GM23248 (cell line): Measurements from ENCODE around the gene RTTN. TPM values are rescaled to one million over a fixed set of nuclear protein-coding genes. Genes with fewer than 3 reads are reported as not detected.
A peak's percentile ranks its signal among the peaks of the same experiment; 100 is the strongest.
"Not testable (repeated sequence)": the region's sequence is repeated elsewhere in the genome, so short reads cannot be mapped to it uniquely, and the experiment has no call there.

Experiments used
- DNase-seq: peaks from one replicate; pipeline ENCODE4 v3.0.0-alpha.2; 2015
- H2AFZ ChIP-seq: fragments of 200-600 bp; sonication (generic); 2 replicates; pipeline ENCODE4 v1.6.1; 2016; ENCODE audit warnings: antibody characterized with exemption
- H3F3A ChIP-seq: fragments of 200-600 bp; sonication (generic); 2 replicates; pipeline ENCODE4 v1.6.1; 2016; ENCODE audit warnings: mild to moderate bottlenecking, antibody characterized with exemption, mixed run types; ENCODE audit not compliant: insufficient read depth
- H3K27ac ChIP-seq: fragments of 200-600 bp; sonication (generic); 2 replicates; pipeline ENCODE4 v1.5.1; 2016; ENCODE audit warnings: mild to moderate bottlenecking
- H3K27me3 ChIP-seq: fragments of 200-600 bp; sonication (generic); replicated peaks from 2 replicates; pipeline ENCODE4 v1.6.1; 2016; ENCODE audit warnings: mild to moderate bottlenecking; ENCODE audit not compliant: insufficient read depth
- H3K36me3 ChIP-seq: fragments of 200-600 bp; sonication (generic); 2 replicates; pipeline ENCODE4 v1.6.1; 2016; ENCODE audit warnings: low read depth, mild to moderate bottlenecking
- H3K4me1 ChIP-seq: fragments of 200-600 bp; sonication (generic); 2 replicates; pipeline ENCODE4 v1.6.1; 2016; ENCODE audit warnings: mild to moderate bottlenecking; ENCODE audit not compliant: insufficient read depth
- H3K4me2 ChIP-seq: fragments of 200-600 bp; sonication (generic); one replicate; pipeline ENCODE4 v1.6.1; 2016; ENCODE audit warnings: mild to moderate bottlenecking; ENCODE audit not compliant: unreplicated experiment
- H3K4me3 ChIP-seq: fragments of 200-600 bp; sonication (generic); 2 replicates; pipeline ENCODE4 v1.5.1; 2016; ENCODE audit warnings: mild to moderate bottlenecking
- H3K79me2 ChIP-seq: fragments of 200-600 bp; sonication (generic); 2 replicates; pipeline ENCODE4 v1.6.1; 2016; ENCODE audit warnings: mild to moderate bottlenecking; ENCODE audit not compliant: insufficient read depth
- H3K9ac ChIP-seq: fragments of 200-600 bp; sonication (generic); 2 replicates; pipeline ENCODE4 v1.6.1; 2016; ENCODE audit warnings: mild to moderate bottlenecking
- H3K9me2 ChIP-seq: fragments of 200-600 bp; sonication (generic); 2 replicates; pipeline ENCODE4 v1.6.1; 2016; ENCODE audit warnings: mixed run types, mild to moderate bottlenecking, moderate library complexity; ENCODE audit not compliant: insufficient read depth
- H3K9me3 ChIP-seq: fragments of 200-600 bp; sonication (generic); one replicate; pipeline ENCODE4 v1.6.1; 2017; ENCODE audit warnings: low read depth
- H4K20me1 ChIP-seq: fragments of 200-600 bp; sonication (generic); 2 replicates; pipeline ENCODE4 v1.6.0; 2016; ENCODE audit not compliant: insufficient read depth
- EZH2 ChIP-seq: fragments of 200-600 bp; sonication (generic); IDR thresholded peaks from 2 replicates; pipeline ENCODE4 v1.6.1; 2018; ENCODE audit warnings: antibody characterized with exemption, mild to moderate bottlenecking; ENCODE audit not compliant: insufficient read depth, poor library complexity, severe bottlenecking
- EZH2phosphoT487 ChIP-seq: fragments of 200-600 bp; sonication (generic); IDR thresholded peaks from 2 replicates; pipeline ENCODE4 v1.6.1; 2018; ENCODE audit warnings: antibody characterized with exemption, moderate library complexity, mild to moderate bottlenecking, low read depth; ENCODE audit not compliant: insufficient read depth
- WGBS, 2 experiments: methylation state at CpG; one replicate each; pipeline ENCODE4 v1.1.6; 2015 to 2017; ENCODE audit warnings: low lambda C conversion rate in 2 of 2, low coverage in 1 of 2; ENCODE audit errors: missing lambda C conversion rate in 2 of 2; 5-methylcytosine and 5-hydroxymethylcytosine counted together
- in situ Hi-C: fragments of 300-500 bp; cut with MboI; formaldehyde crosslinking; loops from 2 replicates; pipeline ENCODE4 v1.15.0; 2020
- polyA plus RNA-seq: library from polyadenylated mRNA; unstranded; fragments of >200 nt; fragmentation: Nextera tagmentation; extraction: Ambion mirVana; gene quantifications from 2 replicates; pipeline ENCODE4 v1.2.1, GENCODE V29; 2016
- total RNA-seq: library from RNA; depleted of rRNA; stranded (reverse); fragments of >200 nt; shearing (Covaris generic); gene quantifications from 2 replicates; pipeline ENCODE4 v1.2.3, GENCODE V29; 2014; rRNA removed

The RTTN gene, protein sequence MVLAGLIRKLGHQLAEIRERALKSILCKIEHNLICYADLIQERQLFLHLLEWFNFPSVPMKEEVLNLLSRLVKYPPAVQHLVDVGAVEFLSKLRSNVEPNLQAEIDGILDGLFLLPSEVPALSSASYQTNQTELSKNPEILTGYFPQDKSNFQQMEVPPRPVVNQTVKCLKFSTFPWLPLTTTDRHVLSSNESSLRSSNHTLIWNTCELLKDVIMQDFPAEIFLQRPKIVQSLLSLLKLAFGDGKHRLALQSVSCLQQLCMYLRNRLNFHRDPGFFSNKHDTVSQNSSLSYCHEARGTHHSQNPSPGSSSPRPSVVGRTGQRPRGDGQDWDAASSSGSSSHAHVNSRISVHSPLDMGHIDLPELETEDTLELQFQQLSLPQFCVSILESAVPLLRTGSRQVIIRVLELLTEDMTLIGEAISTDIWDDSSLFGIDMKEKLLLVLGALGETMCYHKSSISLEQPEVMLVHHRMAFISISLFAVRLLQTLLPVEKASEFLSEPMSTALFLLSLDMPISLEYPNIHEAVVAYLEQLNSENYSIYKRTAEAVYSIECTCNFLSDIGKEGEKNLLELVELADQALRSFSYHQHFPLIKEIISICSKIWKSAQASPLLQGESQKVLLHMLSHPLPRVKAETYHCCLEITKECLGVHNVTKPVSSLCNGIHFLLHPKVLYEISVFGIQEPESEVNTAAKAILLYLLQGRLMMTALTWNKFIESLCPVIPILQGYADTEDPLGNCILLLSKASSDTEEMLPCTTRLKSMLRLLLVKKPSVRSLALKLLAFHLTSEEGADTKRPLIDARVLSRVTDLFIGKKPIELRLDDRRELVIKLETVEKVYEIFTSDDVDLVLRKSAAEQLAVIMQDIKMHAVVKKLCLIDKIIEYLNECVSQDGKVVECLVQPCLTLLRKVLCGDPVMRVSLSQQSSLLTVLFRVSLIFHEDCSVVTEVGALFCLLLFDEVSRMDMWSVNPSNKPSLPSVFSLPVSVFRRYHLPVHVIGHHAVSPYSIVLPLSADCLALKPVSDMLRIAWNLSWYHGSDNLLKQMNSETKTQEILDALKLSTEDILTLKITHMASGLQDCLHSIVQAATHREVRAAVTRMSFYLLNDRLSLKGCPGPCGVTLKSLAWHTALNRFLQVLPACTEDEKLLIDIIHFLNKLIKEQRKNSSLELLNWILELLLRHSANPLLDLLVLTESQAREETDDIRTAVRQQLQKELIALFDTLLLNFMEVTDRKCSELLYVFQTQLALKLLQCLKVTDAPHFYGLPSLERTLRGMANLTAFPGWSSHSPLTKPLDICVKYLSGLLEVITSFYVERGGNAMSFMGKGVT (N-terminal part only)
- total RNA-seq (19.3 and 23.6 TPM in 2 replicates), polyA plus RNA-seq (11.1 and 12.4 TPM in 2 replicates)

DNA sequence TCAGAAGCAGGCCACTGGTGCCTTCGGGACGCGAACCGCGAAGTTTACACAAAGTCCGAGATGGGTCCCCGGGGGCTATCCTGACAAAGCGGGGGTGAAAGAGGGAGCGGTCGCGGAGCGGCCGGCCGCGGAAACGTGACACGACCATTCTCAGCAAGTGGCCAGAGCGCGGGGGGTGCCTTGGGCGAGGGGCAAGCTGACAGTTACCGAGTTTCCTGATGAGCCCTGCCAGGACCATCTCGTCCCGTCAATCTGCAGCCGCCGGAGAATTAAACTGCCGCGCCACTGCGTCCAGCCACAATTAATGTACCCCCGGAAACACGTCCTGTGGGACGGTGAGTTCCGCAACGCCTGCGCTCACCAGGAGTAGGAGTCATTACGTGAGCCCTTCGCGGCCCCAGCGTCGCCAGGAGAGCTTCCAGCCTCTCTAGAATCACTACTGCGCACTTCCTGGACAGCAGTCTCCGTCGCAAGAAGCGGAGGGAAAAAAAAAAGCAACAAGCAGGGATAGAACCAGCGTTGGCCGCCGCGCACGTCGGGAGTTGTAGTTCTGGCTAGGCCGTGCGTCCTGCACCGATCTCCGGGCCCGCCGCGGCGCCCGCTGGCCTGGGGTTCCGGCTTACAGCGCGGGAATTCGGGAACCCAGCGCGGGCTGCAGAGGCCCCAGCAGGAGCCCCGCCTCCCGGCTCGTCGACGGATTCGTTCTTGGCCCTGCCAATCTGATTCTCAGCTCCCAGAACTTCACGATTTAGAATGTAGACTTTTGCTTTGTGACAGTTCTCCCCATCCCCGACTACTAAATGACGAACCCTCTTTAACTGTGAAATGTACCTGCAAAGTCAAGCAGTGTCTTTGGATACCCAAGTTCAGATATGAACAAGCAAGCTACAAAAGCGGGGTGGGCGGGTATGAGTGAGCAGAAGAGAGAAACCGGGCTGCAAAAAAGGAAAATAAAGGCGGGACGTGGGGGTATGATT lies at the start of gene RTTN:
Gene RTTN, minus strand, starts transcription at position 267 of the 977 bp plus-strand sequence. Its CDS starts 29 bp downstream, at position 238.
- Histone ChIP-seq H3K27ac (peak within 1 kb of the TSS; percentile 97), H3K27me3 (no peaks in the 10 kb centered on the region), H3F3A (peaks cover 5% of the 10 kb centered on the region; the same call in 1 of the 2 replicates), H4K20me1 (no peaks in the 10 kb centered on the region), H3K79me2 (peaks cover 27% of the 10 kb centered on the region), H2AFZ (peak within 1 kb of the TSS; percentile 100), H3K9ac (peak within 1 kb of the TSS; percentile 90), H3K4me1 (peaks cover 17% of the 10 kb centered on the region), H3K4me2 (peak within 1 kb of the TSS; percentile 87), H3K36me3 (no peaks in the 10 kb centered on the region), H3K9me3 (no peaks in the 10 kb centered on the region), H3K4me3 (peak within 1 kb of the TSS; percentile 97), H3K9me2 (no peaks in the 10 kb centered on the region)
- TF ChIP-seq EZH2phosphoT487, result no peak
- in situ Hi-C loops, result no loop called here
- WGBS, 2 experiments, result 1 to 2% methylated on average over 76 to 78 of the region's 78 CpGs
- DNase-seq, result peak; percentile 97

DNA sequence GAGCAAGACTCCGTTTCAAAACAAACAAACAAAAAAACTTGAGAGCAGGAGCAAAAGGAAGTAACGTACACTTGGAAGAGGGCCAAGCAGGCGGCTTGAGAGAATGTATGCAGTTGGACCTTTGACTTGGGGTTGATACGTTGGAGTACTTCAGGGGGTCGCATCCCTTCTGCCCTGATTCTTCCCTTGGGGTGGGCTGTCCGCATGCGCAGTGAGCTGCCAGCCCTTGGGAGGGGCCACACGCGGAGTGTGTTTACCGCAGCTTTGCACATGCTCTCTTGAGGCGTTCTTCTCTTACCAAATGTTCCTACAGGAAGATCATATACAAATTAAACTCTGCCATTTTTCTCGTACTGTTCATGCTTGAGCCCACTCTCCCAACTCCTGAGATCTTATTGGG lies 45.3 kb upstream of the RTTN start:
- Histone ChIP-seq H3K36me3 (no peaks in the 10 kb centered on the region), H3K9me3 (no peaks in the 10 kb centered on the region), H3K4me3 (no peak overlapping the region), H3K27me3 (no peaks in the 10 kb centered on the region), H3K4me1 (peaks cover 15% of the 10 kb centered on the region; the same call in 1 of the 2 replicates), H3K79me2 (no peaks in the 10 kb centered on the region), H3K9me2 (no peaks in the 10 kb centered on the region), H4K20me1 (no peaks in the 10 kb centered on the region), H3K27ac (no peak overlapping the region), H3K9ac (no peak overlapping the region), H3K4me2 (no peak overlapping the region), H3F3A (no peaks in the 10 kb centered on the region), H2AFZ (no peak overlapping the region)
- WGBS, 2 experiments, result 91 to 96% methylated on average over 12 of the region's 12 CpGs
- TF ChIP-seq EZH2phosphoT487, result no peak
- TF ChIP-seq EZH2, result no peak
- in situ Hi-C loops, result no loop called here
- no peak for DNase-seq

DNA sequence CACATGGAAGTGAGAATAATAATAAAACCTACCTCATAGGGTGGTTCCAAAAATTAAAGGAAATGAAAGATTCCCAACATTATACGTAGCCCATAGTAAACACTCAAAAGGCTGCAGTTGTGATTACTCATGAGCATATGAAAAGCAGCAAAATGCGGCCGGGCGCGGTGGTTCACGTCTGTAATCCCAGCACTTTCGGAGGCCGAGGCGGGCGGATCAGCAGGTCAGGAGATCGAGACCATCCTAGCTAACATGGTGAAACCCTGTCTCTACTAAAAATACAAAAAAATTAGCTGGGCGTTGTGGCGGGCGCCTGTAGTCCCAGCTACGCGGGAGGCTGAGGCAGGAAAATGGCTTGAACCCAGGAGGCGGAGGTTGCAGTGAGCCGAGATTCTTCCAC lies 44.4 kb upstream of the RTTN start:
- H3K4me3 ChIP-seq, H3K9ac ChIP-seq, H3K36me3 ChIP-seq, H3K9me3 ChIP-seq, H3K9me2 ChIP-seq, H3K27ac ChIP-seq, H2AFZ ChIP-seq, H3F3A ChIP-seq, in situ Hi-C loops, H3K79me2 ChIP-seq, DNase-seq, H3K4me2 ChIP-seq, H4K20me1 ChIP-seq, H3K27me3 ChIP-seq: not testable (repeated sequence)
- peaks cover 15% of the 10 kb centered on the region; the same call in 1 of the 2 replicates for H3K4me1 ChIP-seq
- 97% methylated on average over 18 of the region's 18 CpGs for WGBS, 2 experiments
